H1 (cell line): ENCODE results near the gene ADAMTS17. TPM values are rescaled to one million over a fixed set of nuclear protein-coding genes. Genes with fewer than 3 reads are reported as not detected.

Experiments
- CTCF ChIA-PET: fragments of 300-600 bp; sonication (Branson Sonifier 250); formaldehyde crosslinking; loops from one replicate; lab custom pipeline; 2021; ENCODE audit not compliant: partially characterized antibody; lab: Charles Lee
- POLR2A ChIA-PET: fragments of 300-600 bp; sonication (Branson Sonifier 250); formaldehyde crosslinking; loops from one replicate; lab custom pipeline; 2021; ENCODE audit warnings: inconsistent platforms; ENCODE audit not compliant: partially characterized antibody; lab: Charles Lee
- DNase-seq, 2 experiments: peaks; one replicate each; pipeline versions ENCODE4 v3.0.0 to v3.0.0-alpha.2; 2010 to 2022; ENCODE audit warnings: low spot score in 2 of 2, low read depth in 1 of 2, mixed read lengths in 1 of 2
- FAIRE-seq: peaks from 2 replicates; lab custom pipeline; 2011; peaks lifted over from hg19 to GRCh38; lab: Jason Lieb, UNC
- H2AFZ ChIP-seq: 2 replicates; pipeline ENCODE4 v1.8.1; 2012; ENCODE audit warnings: low read length, inconsistent platforms
- H2AK5ac ChIP-seq: 2 replicates; pipeline ENCODE4 v1.6.1; 2013; ENCODE audit warnings: low read depth, low read length
- H2BK120ac ChIP-seq: replicated peaks from 2 replicates; pipeline ENCODE3; 2013; ENCODE audit warnings: low read depth, low read length, inconsistent platforms
- H2BK12ac ChIP-seq: 2 replicates; pipeline ENCODE4 v1.6.1; 2013; ENCODE audit warnings: low read depth, low read length
- H2BK15ac ChIP-seq: 2 replicates; pipeline ENCODE4 v1.6.1; 2013; ENCODE audit warnings: low read length
- H2BK20ac ChIP-seq: 2 replicates; pipeline ENCODE4 v1.6.1; 2013; ENCODE audit warnings: low read length
- H2BK5ac ChIP-seq: 2 replicates; pipeline ENCODE4 v1.6.1; 2013; ENCODE audit warnings: low read depth, low read length
- H3K14ac ChIP-seq: 2 replicates; pipeline ENCODE4 v1.6.1; 2013; ENCODE audit warnings: inconsistent platforms; ENCODE audit not compliant: insufficient read length
- H3K18ac ChIP-seq: 2 replicates; pipeline ENCODE4 v1.6.1; 2013; ENCODE audit warnings: low read length; ENCODE audit errors: extremely low read depth
- H3K23ac ChIP-seq: 2 replicates; pipeline ENCODE4 v1.6.1; 2013; ENCODE audit warnings: inconsistent platforms; ENCODE audit not compliant: insufficient read length
- H3K23me2 ChIP-seq: 2 replicates; pipeline ENCODE4 v1.6.1; 2013; ENCODE audit warnings: low read depth, low read length
- H3K27ac ChIP-seq: 2 replicates; pipeline ENCODE4 v1.6.1; 2011; ENCODE audit warnings: low read depth, low read length, inconsistent platforms
- H3K27me3 ChIP-seq, 4 experiments: replicated peaks in 1 of 4; 1 replicate in 1 of 4; 2 replicates in 3 of 4; pipeline versions ENCODE4 v1.6.1 to v1.8.1; 2011 to 2013; ENCODE audit warnings: low read length in 3 of 4, mild to moderate bottlenecking in 3 of 4, inconsistent platforms in 2 of 4, mixed read lengths in 2 of 4, moderate library complexity in 1 of 4; ENCODE audit not compliant: control insufficient read depth in 3 of 4, insufficient read depth in 3 of 4; ENCODE audit errors: extremely low read depth in 1 of 4
- H3K36me3 ChIP-seq, 4 experiments: 2 replicates each; pipeline versions ENCODE4 v1.6.1 to v1.8.1; 2011 to 2013; ENCODE audit warnings: mild to moderate bottlenecking in 4 of 4, low read length in 3 of 4, moderate library complexity in 2 of 4, control low read depth in 1 of 4, inconsistent platforms in 1 of 4; ENCODE audit not compliant: insufficient read depth in 4 of 4, control insufficient read depth in 2 of 4
- H3K4ac ChIP-seq: replicated peaks from 2 replicates; pipeline ENCODE3; 2013; ENCODE audit warnings: low read length, low read depth, mixed read lengths, inconsistent platforms; ENCODE audit not compliant: insufficient read length
- H3K4me1 ChIP-seq, 4 experiments: replicated peaks in 1 of 4; 1 replicate in 1 of 4; 2 replicates in 3 of 4; pipeline versions ENCODE4 v1.6.1 to v1.8.1; 2011 to 2013; ENCODE audit warnings: low read length in 3 of 4, inconsistent platforms in 2 of 4, mixed read lengths in 1 of 4; ENCODE audit not compliant: insufficient read depth in 4 of 4, control insufficient read depth in 3 of 4
- H3K4me2 ChIP-seq, 2 experiments: 2 replicates each; pipeline versions ENCODE4 v1.6.1 to v1.8.1; 2011 to 2013; ENCODE audit warnings: low read depth in 2 of 2, low read length in 2 of 2, control low read depth in 1 of 2, inconsistent platforms in 1 of 2, mild to moderate bottlenecking in 1 of 2; ENCODE audit not compliant: insufficient read depth in 1 of 2
- H3K4me3 ChIP-seq, 4 experiments: fragments of 200-600, 300-600 bp in 1 of 4; sonication (generic), shearing (Covaris generic), sonication (Bioruptor Twin) in 1 of 4; 2 replicates each; pipeline versions ENCODE4 v1.5.1 to v1.8.1; 2011 to 2016; ENCODE audit warnings: low read length in 4 of 4, low read depth in 3 of 4, control low read depth in 2 of 4, inconsistent platforms in 2 of 4, mild to moderate bottlenecking in 2 of 4, mixed read lengths in 1 of 4, moderate library complexity in 1 of 4; ENCODE audit not compliant: insufficient read depth in 2 of 4; ENCODE audit errors: extremely low read depth in 1 of 4
- H3K56ac ChIP-seq: replicated peaks from 2 replicates; pipeline ENCODE3; 2013; ENCODE audit warnings: low read depth, mild to moderate bottlenecking, mixed read lengths, low read length, inconsistent platforms; ENCODE audit not compliant: insufficient read length
- H3K79me1 ChIP-seq: 2 replicates; pipeline ENCODE4 v1.6.1; 2013; ENCODE audit warnings: low read depth, low read length, control low read depth
- H3K79me2 ChIP-seq, 2 experiments: 2 replicates each; pipeline versions ENCODE4 v1.6.1 to v1.8.1; 2012 to 2013; ENCODE audit warnings: low read length in 2 of 2, mild to moderate bottlenecking in 2 of 2, inconsistent platforms in 1 of 2; ENCODE audit not compliant: insufficient read depth in 2 of 2, control insufficient read depth in 1 of 2
- H3K9ac ChIP-seq, 4 experiments: replicated peaks in 1 of 4; 1 replicate in 1 of 4; 2 replicates in 3 of 4; pipeline versions ENCODE4 v1.6.1 to v1.8.1; 2011 to 2013; ENCODE audit warnings: low read depth in 3 of 4, low read length in 3 of 4, control low read depth in 2 of 4, mild to moderate bottlenecking in 2 of 4, moderate library complexity in 2 of 4, inconsistent platforms in 1 of 4; ENCODE audit errors: extremely low read depth in 1 of 4
- H3K9me3 ChIP-seq, 2 experiments: 2 replicates each; pipeline versions ENCODE4 v1.6.1 to v1.8.1; 2012 to 2013; ENCODE audit warnings: mild to moderate bottlenecking in 2 of 2, moderate library complexity in 2 of 2, control low read depth in 1 of 2, inconsistent platforms in 1 of 2, low read depth in 1 of 2, low read length in 1 of 2, mixed read lengths in 1 of 2; ENCODE audit not compliant: insufficient read depth in 2 of 2
- H4K20me1 ChIP-seq, 2 experiments: replicated peaks in 1 of 2; 2 replicates each; pipeline versions ENCODE3 to v1.8.1; 2011 to 2013; ENCODE audit warnings: inconsistent platforms in 2 of 2, low read length in 2 of 2, mild to moderate bottlenecking in 1 of 2; ENCODE audit not compliant: insufficient read depth in 2 of 2, control insufficient read depth in 1 of 2
- H4K5ac ChIP-seq: 2 replicates; pipeline ENCODE4 v1.6.1; 2013; ENCODE audit warnings: low read length, low read depth, mixed read lengths, inconsistent platforms; ENCODE audit not compliant: insufficient read length
- H4K8ac ChIP-seq: 2 replicates; pipeline ENCODE4 v1.8.0; 2013; ENCODE audit warnings: mild to moderate bottlenecking, moderate library complexity, low read length, inconsistent platforms; ENCODE audit not compliant: insufficient read depth; ENCODE audit errors: extremely low read depth
- H4K91ac ChIP-seq: replicated peaks from 2 replicates; pipeline ENCODE3; 2013; ENCODE audit warnings: low read length, mixed read lengths, inconsistent platforms; ENCODE audit not compliant: insufficient read length
- CHD2 ChIP-seq: IDR thresholded peaks from 2 replicates; pipeline ENCODE4 v1.6.1; 2012; ENCODE audit warnings: low read length, improper control_type of control experiment
- POLR2AphosphoS5 ChIP-seq: IDR thresholded peaks from 2 replicates; pipeline ENCODE4 v1.6.1; 2011; ENCODE audit warnings: low read depth, low read length
- TCF12 ChIP-seq: IDR thresholded peaks from 2 replicates; pipeline ENCODE4 v1.6.1; 2011; ENCODE audit warnings: low read depth, mild to moderate bottlenecking, low read length
- WGBS, 2 experiments: shearing (Covaris generic) in 1 of 2; methylation state at CpG; one replicate each; pipeline versions ENCODE4 v1.1.6 to v1.1.7; 2013 to 2015; ENCODE audit warnings: low lambda C conversion rate in 2 of 2, mixed read lengths in 2 of 2, inconsistent platforms in 1 of 2, low coverage in 1 of 2, missing lambda C conversion rate in 1 of 2; ENCODE audit not compliant: insufficient replicate concordance in 2 of 2, insufficient coverage in 1 of 2, insufficient read length in 1 of 2; ENCODE audit errors: extremely low coverage in 1 of 2, missing lambda C conversion rate in 1 of 2; 5-methylcytosine and 5-hydroxymethylcytosine counted together
- polyA plus RNA-seq, 7 experiments: library from polyadenylated mRNA; depleted of rRNA in 3 of 7; stranded (reverse) in 5 of 7; unstranded in 2 of 7; fragments of >200 nt in 5 of 7; fragments of 200-250 nt in 2 of 7; gene quantifications; 1 replicate in 5 of 7; 2 replicates in 1 of 7; 4 replicates in 1 of 7; pipeline versions ENCODE4 v1.2.1 to v1.2.3, GENCODE V29; 2011 to 2013; ENCODE audit warnings: missing spikeins in 2 of 7, mixed read lengths in 2 of 7
- total RNA-seq: library from RNA; stranded (reverse); fragmentation: NEBNext Ultra II Directional; extraction: Animal tissue kit (Norgen Biotek cat#: 25700); gene quantifications from 2 replicates; pipeline ENCODE4 v1.2.1, GENCODE V29; 2021

The ADAMTS17 gene
- total and polyA plus RNA-seq, 2 of the 8 experiments (the other 6 are each of a cell fraction or from before 2014, with no cell fraction given), result 0.51 to 1.7 TPM

DNA sequence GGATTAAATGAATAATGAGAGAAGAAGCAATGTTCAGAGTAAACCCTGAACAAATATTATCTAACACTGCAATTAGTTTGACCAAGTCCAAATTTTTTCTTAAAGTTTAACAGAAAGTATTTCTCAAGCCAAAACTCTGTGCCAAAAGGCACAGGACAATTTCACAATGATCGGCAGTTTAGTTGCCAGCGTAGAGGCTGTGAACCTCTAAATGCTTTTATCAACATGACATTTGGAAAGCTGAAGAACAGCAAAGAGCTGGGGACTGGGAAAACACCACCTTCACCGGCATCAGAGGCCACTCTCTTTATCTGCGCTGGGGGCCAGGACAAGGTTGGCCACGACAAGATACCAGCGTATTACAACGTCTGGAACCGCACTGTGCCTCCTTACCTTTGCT, 125.6 kb downstream of the ADAMTS17 start:
- Histone ChIP-seq H3K18ac (no peak overlapping the region), H2AFZ (no peak overlapping the region), H3K4me3 (no peak overlapping the region), H2BK12ac (no peak overlapping the region), H2BK15ac (no peak overlapping the region), H2BK20ac (no peak overlapping the region), H3K14ac (no peak overlapping the region), H4K20me1 (no peaks in the 10 kb centered on the region), H3K4me1 (peaks cover 0 to 3% (median 1%) of the 10 kb centered on the region in 4 experiments; a peak in 2 of 7 replicates), H4K8ac (no peak overlapping the region), H4K5ac (no peak overlapping the region), H3K79me1 (no peaks in the 10 kb centered on the region), H3K9me3 (no peaks in the 10 kb centered on the region), H3K9ac (no peak overlapping the region), H2BK5ac (no peak overlapping the region), H3K23ac (no peak overlapping the region), H3K36me3 (no peaks in the 10 kb centered on the region), H3K56ac (no peak overlapping the region), H3K79me2 (no peaks in the 10 kb centered on the region), H2BK120ac (no peak overlapping the region), H3K4ac (no peak overlapping the region), H3K4me2 (no peak overlapping the region), H3K27ac (no peak overlapping the region), H3K27me3 (no peaks in the 10 kb centered on the region), H2AK5ac (no peak overlapping the region), H4K91ac (no peak overlapping the region), H3K23me2 (no peaks in the 10 kb centered on the region)
- TF ChIP-seq POLR2AphosphoS5, result no peak
- no peak for TF ChIP-seq TCF12
- TF ChIP-seq CHD2, result no peak
- 95% methylated on average over 8 of the region's 8 CpGs; no CpG with 5 or more reads in 1 of the 2 experiments for WGBS, 2 experiments
- FAIRE-seq (no peak), DNase-seq (no peak)
- ChIA-PET CTCF (interaction anchor here (1.0 to 1.3 kb wide), 4 partner anchors 9 to 126 kb away, joined by 3 to 4 read pairs (median 3); no protein-coding TSS in a partner anchor), POLR2A (no interaction called here)
